Esophagus squamous epithelium (tissue), 4 donors: Measurements from ENCODE around the gene KPTN.

Source experiments
- POLR2A ChIP-seq, 4 donors: fragments of 450-650 bp; IDR thresholded peaks; one replicate each; pipeline ENCODE4 v1.6.1; 2017; ENCODE audit warnings: antibody characterized with exemption in 4 of 4, mild to moderate bottlenecking in 4 of 4, moderate library complexity in 3 of 4
- TF ChIP-seq, protein P1 (sequence below), 6 experiments: fragments of 450-650 bp in 4 of 6; fragments of 200-600 bp in 2 of 6; sonication (generic) in 2 of 6; IDR thresholded peaks; one replicate each; pipeline ENCODE4 v1.5.1; 2016 to 2019; ENCODE audit warnings: antibody characterized with exemption in 6 of 6, mild to moderate bottlenecking in 4 of 6, moderate library complexity in 4 of 6

DNA sequence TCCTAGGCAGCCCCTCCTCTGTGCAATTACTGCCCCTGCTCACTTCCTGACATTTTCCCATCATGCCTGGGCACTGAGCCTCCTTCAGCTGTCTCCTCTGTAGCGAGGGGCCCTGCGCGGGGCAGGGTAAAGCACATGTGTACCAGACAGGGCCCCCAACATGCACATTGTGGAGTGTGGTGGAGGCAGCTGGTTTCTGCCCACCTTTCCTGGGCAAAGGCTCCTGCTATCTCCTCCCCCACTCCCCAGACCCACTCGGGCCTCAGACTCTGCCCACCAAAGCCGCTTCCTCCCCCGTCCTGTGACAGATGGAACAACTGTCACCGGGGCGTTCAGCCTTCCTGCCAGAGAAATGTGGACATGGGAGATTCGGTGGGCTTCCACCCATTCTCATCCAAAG is 2.9 kb upstream of the KPTN start:
- TF ChIP-seq, protein P1, sequence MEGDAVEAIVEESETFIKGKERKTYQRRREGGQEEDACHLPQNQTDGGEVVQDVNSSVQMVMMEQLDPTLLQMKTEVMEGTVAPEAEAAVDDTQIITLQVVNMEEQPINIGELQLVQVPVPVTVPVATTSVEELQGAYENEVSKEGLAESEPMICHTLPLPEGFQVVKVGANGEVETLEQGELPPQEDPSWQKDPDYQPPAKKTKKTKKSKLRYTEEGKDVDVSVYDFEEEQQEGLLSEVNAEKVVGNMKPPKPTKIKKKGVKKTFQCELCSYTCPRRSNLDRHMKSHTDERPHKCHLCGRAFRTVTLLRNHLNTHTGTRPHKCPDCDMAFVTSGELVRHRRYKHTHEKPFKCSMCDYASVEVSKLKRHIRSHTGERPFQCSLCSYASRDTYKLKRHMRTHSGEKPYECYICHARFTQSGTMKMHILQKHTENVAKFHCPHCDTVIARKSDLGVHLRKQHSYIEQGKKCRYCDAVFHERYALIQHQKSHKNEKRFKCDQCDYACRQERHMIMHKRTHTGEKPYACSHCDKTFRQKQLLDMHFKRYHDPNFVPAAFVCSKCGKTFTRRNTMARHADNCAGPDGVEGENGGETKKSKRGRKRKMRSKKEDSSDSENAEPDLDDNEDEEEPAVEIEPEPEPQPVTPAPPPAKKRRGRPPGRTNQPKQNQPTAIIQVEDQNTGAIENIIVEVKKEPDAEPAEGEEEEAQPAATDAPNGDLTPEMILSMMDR (IDR thresholded peaks at IDR 0.05), result no peak
- no peak for TF ChIP-seq POLR2A (IDR thresholded peaks at IDR 0.05)
